Glutamatergic neuron (in vitro differentiated cells): ENCODE measurements around the gene PPP3R1. TPM values are rescaled to one million over a fixed set of nuclear protein-coding genes. Genes with fewer than 3 reads are reported as not detected.

ENCODE experiments used
- DNase-seq: peaks from one replicate; pipeline ENCODE4 v3.0.0; 2022
- H3K27ac Mint-ChIP-seq: one replicate; pipeline ENCODE4 v1.8.0; 2020; ENCODE audit warnings: mild to moderate bottlenecking, mixed read lengths, inconsistent platforms; ENCODE audit not compliant: unreplicated experiment
- H3K27me3 Mint-ChIP-seq: one replicate; pipeline ENCODE4 v1.8.0; 2020; ENCODE audit warnings: mild to moderate bottlenecking, moderate library complexity, mixed read lengths, inconsistent platforms; ENCODE audit not compliant: unreplicated experiment
- H3K36me3 Mint-ChIP-seq: one replicate; pipeline ENCODE4 v1.8.0; 2020; ENCODE audit warnings: mild to moderate bottlenecking, mixed read lengths, inconsistent platforms; ENCODE audit not compliant: unreplicated experiment
- H3K4me1 Mint-ChIP-seq: one replicate; pipeline ENCODE4 v1.8.0; 2020; ENCODE audit warnings: mild to moderate bottlenecking, low read depth, mixed read lengths, inconsistent platforms; ENCODE audit not compliant: unreplicated experiment
- H3K4me3 Mint-ChIP-seq: one replicate; pipeline ENCODE4 v1.8.0; 2020; ENCODE audit warnings: mild to moderate bottlenecking, mixed read lengths, inconsistent platforms; ENCODE audit not compliant: unreplicated experiment
- H3K9me3 Mint-ChIP-seq: one replicate; pipeline ENCODE4 v1.8.0; 2020; ENCODE audit warnings: mild to moderate bottlenecking, moderate library complexity, mixed read lengths, inconsistent platforms; ENCODE audit not compliant: unreplicated experiment
- total RNA-seq: library from RNA; stranded (reverse); fragmentation: NEBNext Ultra II Directional; extraction: Animal tissue kit (Norgen Biotek cat#: 25700); gene quantifications from one replicate; pipeline ENCODE4 v1.2.1, GENCODE V29; 2021; ENCODE audit not compliant: unreplicated experiment
- TF ChIP-seq, protein P1 (sequence below): fragments of 200-600 bp; sonication (generic); IDR thresholded peaks from one replicate; pipeline ENCODE4 v1.5.0; 2021; ENCODE audit not compliant: partially characterized antibody, unreplicated experiment

Gene PPP3R1
- total RNA-seq, 1 donor from 2014 or later = 53.4 TPM

DNA sequence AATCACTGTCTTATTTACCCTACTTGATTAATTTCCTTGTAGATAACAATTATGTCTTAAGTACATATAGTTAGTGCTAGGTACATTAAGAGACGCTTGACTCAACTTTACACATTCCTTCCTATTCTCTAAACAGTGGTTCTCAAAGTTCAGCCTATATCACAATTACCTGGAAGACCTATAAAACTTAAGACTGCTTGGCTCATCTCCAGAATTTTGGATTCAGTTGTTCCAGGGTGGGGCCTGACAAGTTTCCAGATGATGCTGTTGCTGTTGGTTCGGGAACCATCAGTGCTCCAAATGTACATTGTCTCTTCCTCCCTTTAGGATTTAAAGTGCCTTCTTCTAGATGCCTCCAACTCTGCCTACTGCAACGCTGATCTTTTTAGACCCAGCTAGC lies 4.0 kb downstream of the PPP3R1 start:
- no peak for DNase-seq
- Mint-ChIP-seq H3K27ac (no peak overlapping the region), H3K4me3 (no peak overlapping the region), H3K4me1 (peaks cover 7% of the 10 kb centered on the region), H3K27me3 (peaks cover 11% of the 10 kb centered on the region), H3K36me3 (no peaks in the 10 kb centered on the region), H3K9me3 (peaks cover 7% of the 10 kb centered on the region)
- TF ChIP-seq, protein P1, sequence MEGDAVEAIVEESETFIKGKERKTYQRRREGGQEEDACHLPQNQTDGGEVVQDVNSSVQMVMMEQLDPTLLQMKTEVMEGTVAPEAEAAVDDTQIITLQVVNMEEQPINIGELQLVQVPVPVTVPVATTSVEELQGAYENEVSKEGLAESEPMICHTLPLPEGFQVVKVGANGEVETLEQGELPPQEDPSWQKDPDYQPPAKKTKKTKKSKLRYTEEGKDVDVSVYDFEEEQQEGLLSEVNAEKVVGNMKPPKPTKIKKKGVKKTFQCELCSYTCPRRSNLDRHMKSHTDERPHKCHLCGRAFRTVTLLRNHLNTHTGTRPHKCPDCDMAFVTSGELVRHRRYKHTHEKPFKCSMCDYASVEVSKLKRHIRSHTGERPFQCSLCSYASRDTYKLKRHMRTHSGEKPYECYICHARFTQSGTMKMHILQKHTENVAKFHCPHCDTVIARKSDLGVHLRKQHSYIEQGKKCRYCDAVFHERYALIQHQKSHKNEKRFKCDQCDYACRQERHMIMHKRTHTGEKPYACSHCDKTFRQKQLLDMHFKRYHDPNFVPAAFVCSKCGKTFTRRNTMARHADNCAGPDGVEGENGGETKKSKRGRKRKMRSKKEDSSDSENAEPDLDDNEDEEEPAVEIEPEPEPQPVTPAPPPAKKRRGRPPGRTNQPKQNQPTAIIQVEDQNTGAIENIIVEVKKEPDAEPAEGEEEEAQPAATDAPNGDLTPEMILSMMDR = no peak

DNA sequence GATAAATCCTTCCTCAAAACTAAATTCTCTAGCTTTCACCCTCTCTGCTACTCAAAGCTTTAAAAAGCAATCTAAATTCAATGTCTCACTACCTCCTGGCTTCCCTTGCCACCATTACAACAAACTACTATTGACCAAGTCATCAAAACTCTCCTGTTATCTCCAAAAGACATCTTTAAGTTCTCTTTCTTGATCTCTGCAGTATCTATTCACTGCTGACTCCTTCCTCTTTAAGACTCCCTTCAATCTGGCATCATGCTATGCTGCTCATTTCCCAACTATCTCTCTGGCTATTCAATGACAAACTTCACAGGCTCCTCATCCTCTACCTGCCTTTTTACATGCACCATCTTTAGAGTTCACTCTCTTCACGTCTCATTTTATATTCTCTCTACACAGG lies 5.9 kb downstream of the PPP3R1 start:
- TF ChIP-seq, protein P1 = no peak
- no peak overlapping the region for H3K4me3 Mint-ChIP-seq
- peaks cover 5% of the 10 kb centered on the region for H3K9me3 Mint-ChIP-seq
- no peaks in the 10 kb centered on the region for H3K36me3 Mint-ChIP-seq
- DNase-seq = no peak
- no peak overlapping the region for H3K27ac Mint-ChIP-seq
- H3K4me1 Mint-ChIP-seq = peaks cover 7% of the 10 kb centered on the region
- peaks cover 6% of the 10 kb centered on the region for H3K27me3 Mint-ChIP-seq

DNA sequence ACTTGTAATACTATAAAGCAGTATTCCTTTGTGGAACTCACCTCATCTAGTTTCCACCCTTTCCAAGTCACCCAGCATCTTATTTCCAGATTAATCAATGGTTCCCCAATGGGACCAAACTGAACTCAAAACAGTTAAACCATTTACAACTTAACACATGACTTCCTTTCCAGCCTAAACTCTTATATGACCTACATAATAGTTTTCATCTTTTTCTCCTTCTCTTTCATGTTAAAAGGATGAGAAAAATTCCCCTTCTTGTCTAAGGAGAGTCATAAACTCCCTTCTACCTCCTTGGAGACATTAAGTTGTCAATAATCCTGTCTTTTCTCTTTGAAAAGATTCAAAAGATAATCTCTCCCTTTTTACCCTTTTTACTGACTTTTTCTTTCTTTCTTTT lies 6.7 kb downstream of the PPP3R1 start:
- Mint-ChIP-seq H3K4me1 (peaks cover 13% of the 10 kb centered on the region), H3K4me3 (no peak overlapping the region), H3K9me3 (no peaks in the 10 kb centered on the region), H3K27me3 (no peaks in the 10 kb centered on the region), H3K27ac (no peak overlapping the region), H3K36me3 (no peaks in the 10 kb centered on the region)
- no peak for DNase-seq
- TF ChIP-seq, protein P1 = no peak

DNA sequence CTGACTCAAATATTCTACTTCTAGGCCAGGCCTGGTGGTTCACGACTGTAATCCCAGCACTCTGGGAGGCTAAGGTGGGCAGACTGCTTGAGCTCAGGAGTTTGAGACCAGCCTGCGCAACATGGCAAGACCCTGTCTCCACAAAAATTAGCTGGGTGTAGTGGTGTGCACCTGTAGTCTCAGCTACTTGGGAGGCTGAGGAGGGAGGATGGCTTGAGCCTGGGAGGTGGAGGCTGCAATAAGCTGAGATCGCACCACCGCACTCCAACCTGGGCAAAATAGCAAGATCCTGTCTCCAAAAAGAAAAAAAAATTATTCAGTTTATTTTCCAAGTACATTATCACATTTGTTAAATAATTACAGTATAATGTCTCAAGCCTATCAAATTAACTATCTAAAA lies 7.3 kb downstream of the PPP3R1 start:
- TF ChIP-seq, protein P1 = no peak
- Mint-ChIP-seq H3K27me3 (no peaks in the 10 kb centered on the region), H3K36me3 (no peaks in the 10 kb centered on the region), H3K4me3 (no peak overlapping the region), H3K27ac (no peak overlapping the region), H3K4me1 (peaks cover 13% of the 10 kb centered on the region), H3K9me3 (no peaks in the 10 kb centered on the region)
- DNase-seq = no peak

DNA sequence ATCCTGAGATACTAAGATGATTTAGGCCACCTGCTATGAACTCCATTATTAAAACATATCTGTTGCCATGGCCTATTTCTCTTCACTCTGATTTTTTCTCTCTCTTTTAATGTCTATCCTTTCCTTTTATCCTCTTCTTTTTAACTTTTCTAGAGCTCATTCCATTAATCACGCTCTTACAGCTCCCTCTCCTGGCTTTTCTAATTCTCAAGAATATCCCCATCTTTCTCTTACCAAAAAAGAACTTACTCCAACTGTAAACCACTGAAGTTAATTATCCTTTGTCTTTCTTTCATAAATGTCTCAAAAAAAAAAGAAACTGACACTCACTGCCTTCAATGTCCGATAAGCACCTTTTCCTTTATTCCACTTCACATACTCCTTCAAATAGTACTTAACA lies 7.9 kb downstream of the PPP3R1 start:
- H3K4me1 Mint-ChIP-seq = peaks cover 11% of the 10 kb centered on the region
- H3K4me3 Mint-ChIP-seq = no peak overlapping the region
- H3K36me3 Mint-ChIP-seq = no peaks in the 10 kb centered on the region
- no peak for DNase-seq
- TF ChIP-seq, protein P1 = no peak
- no peaks in the 10 kb centered on the region for H3K9me3 Mint-ChIP-seq
- no peaks in the 10 kb centered on the region for H3K27me3 Mint-ChIP-seq
- no peak overlapping the region for H3K27ac Mint-ChIP-seq
